NCI-H1048 (cell line): Measurements from ENCODE around the gene MAGEA9.
"Not testable (repeated sequence)": the region's sequence is repeated elsewhere in the genome, so short reads cannot be mapped to it uniquely, and the experiment has no call there.

Experiments used
- DNase-seq: peaks from one replicate; lab custom pipeline; 2025; lab: John Stamatoyannopoulos, UW

Gene MAGEA9

DNA sequence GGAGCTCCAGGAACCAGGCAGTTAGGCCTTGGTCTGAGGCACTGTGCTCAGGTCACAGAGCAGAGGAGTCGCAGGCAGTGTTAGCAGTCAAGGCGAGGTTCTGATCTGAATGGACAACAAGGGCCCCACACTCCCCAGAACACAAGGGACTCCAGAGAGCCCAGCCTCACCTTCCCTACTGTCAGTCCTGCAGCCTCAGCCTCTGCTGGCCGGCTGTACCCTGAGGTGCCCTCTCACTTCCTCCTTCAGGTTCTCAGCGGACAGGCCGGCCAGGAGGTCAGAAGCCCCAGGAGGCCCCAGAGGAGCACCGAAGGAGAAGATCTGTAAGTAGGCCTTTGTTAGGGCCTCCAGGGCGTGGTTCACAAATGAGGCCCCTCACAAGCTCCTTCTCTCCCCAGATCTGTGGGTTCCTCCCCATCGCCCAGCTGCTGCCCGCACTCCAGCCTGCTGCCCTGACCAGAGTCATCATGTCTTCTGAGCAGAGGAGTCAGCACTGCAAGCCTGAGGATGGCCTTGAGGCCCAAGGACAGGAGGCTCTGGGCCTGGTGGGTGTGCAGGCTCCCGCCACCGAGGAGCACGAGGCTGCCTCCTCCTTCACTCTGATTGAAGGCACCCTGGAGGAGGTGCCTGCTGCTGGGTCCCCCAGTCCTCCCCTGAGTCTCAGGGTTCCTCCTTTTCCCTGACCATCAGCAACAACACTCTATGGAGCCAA, 26.2 kb downstream of the MAGEA9 start:
- DNase-seq, result no peak

DNA sequence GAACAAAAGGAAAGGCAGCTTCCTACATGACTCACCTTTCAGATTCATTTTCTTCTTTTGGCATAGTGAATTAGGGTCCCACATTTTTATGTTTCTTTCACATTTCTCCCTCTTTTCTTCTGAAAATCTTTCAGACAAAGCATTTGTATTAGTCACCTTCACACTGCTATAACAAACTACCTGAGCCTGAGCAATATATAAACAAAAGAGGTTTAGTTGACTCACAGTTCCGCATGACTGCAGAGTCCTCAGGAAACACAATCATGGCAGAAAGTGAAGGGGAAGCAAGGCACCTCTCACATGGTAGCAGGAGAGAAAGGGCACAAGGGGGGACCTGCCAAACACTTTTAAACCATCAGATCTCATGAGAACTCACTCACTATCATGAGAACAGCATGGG, 36.9 kb downstream of the MAGEA9 start:
- no peak for DNase-seq

DNA sequence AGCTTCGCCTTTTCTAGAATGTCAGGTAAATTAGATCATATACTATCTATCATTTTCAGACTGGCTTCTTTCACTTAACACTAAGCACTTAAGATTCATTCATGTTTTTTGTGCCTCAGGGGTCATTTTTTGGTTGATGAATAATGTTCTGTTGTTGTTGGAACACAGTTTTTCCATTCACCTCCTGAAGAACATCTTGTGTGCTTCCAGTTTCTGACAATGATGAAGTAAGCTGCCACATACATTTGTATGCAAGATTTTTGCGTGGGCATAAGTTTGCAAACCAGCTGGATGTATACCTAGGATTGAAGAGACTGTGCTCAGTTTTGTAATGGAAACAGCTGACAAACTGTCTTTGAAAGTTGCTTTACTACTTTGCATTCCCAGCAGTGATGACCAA, 37.6 kb downstream of the MAGEA9 start:
- DNase-seq, result no peak

DNA sequence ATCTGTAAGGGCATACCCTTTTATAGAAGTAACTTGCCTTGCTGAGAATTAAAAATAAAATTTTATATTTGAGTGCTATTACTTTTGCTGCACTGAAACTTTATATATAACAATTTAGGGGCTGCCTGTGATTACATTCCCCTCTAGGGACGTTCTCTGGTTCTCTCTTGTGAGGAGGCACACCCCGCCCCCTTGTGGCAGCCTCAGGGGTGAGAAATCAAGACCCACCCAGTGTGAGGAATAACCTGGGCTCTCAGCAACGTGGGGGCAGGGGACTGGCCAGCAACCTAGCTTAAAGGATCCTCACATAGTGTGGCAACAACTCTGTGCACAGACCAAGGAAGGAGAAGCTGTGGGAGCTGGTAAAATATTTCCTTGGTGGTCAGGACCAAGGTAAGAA, 43.7 kb downstream of the MAGEA9 start:
- DNase-seq, result no peak

DNA sequence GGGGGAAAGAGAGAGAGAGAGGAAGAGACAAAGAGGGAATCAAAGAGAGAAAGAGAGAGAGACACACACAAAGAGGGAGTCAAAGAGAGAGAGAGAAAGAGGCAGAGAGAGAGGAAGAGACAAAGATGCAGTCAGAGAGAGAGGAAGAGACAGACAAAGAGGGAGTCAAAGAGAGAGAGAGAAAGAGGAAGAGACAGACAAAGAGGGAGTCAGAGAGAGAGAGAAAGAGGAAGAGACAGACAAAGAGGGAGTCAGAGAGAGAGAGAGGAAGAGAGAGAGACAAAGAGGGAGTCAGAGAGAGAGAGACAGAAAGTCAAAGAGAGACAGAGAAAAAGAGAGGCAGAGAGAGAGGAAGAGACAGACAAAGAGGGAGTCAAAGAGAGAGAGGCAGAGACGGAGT, 45.5 kb downstream of the MAGEA9 start:
- DNase-seq, result no peak

DNA sequence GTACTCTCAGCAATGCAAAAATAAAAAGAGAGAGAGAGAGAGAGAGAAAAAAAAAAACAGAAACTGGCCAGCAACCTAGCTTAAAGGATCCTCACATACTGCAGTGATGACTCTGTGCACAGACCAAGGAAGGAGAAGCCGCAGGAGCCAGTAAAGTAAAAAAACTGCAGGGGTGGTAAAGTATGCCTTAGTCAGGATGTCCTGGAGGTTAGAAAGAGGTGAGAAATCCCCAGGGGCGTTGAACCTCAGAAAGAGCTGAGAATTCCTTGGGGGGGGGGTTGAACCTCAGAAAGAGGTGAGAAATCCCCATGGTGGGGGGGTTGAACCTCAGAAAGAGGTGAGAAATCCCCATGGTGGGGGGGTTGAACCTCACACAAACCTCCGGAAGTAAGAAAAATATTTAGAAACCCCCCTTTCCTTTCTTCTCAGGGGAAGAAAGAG, 48.0 kb downstream of the MAGEA9 start:
- DNase-seq, result no peak

DNA sequence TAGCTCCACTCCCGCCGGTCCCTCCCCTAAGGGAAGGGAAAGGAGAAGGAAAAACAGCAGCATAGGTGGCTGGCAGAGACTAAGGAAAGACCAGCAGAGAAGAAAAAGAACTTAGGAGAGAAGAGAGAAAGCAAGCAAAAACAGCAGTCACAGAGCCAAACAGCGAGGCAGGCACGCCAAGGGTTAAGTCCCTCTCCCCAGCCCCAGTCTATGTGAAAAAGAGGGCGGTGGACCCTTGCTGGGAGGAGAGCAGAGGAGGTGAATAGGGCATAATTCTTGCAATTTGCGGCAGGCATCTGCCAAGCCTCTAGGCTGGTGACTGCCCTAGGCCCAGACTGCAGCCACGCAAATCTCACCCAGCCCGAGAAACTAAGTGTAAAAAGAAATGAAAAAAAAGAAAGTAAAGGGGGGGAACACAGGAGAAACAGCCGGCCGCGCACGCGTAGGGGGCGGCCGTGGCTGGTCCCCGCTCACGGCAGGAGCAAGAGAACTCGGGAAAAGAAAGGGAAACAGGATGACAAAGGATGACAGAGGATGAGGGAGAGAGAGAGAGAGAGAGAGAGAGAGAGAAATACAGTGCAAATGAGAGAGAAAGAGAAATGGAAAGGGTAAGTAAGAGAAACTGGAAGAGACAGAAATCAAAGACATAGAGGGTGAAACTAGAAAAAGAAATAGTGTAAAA, 48.6 kb downstream of the MAGEA9 start:
- DNase-seq, result no peak

DNA sequence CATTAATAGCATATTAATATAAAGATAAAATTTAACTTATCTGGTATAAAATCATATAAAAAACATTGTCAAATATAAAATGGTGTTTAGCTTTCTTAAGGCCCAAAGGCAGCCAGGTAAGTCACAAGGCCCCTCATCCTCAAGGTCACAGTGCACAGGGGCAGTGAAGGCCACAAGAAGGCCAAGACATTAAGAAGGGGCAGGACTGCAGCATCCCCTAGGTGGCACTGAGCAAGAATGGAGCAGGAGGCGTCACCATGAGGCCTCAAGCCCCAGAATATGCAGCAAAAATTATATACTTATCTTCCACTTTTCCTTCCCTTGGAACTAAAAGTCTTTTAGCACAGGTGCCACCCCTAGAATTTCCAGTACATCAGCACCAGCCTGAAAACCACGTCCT, 49.7 kb downstream of the MAGEA9 start:
- DNase-seq, result no peak

DNA sequence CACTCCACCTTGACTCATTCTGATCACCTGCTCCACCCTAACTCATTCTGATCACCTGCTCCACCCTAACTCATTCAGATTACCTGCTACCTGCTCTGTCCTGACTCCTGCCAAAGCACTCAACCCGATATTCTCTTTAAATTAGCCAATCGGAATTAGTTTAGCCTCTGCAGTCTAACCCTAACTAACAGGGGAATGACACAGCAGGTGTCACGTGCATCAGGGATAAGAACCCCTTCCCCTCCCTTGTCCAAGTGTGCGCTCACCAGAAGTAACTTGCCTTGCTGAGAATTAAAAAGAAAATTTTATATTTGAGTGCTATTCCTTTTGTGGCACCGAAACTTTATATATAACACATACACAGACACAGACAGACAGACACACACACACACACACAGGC, 55.0 kb downstream of the MAGEA9 start:
- DNase-seq, result not testable (repeated sequence)

DNA sequence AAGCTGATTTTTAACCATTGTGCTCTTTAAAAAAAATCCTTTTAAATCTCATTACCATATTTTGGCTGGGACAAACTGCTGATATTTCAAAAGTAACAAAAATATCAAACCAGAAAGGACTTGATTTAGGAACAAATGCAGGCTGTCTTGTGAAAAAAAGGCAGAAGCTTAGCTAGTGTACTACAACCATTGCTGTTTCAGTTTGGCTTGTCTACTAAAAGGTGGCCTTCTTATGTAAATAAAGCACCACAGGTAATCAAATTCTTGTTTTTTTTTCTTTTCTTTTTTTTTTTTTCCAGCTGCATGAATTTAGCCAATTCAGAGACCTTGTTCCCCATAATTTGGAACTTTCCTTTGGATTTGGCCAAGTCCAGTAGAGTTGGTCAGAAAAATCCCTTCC, 55.4 kb downstream of the MAGEA9 start:
- no peak for DNase-seq
